Superior temporal gyrus (tissue), 1 donor: ENCODE measurements around the gene IER2.
"Not testable (repeated sequence)": the region's sequence is repeated elsewhere in the genome, so short reads cannot be mapped to it uniquely, and the experiment has no call there.

Source experiments
- DNase-seq: peaks from one replicate; pipeline ENCODE4 v3.0.0-alpha.2; 2016; ENCODE audit errors: extremely low spot score

Gene IER2

GRCh38 chr19:13138171-13138915 lies 11.9 kb upstream of the IER2 start:
- DNase-seq = no peak

GRCh38 chr19:13138916-13139198 lies 11.4 kb upstream of the IER2 start:
- DNase-seq = no peak

DNA sequence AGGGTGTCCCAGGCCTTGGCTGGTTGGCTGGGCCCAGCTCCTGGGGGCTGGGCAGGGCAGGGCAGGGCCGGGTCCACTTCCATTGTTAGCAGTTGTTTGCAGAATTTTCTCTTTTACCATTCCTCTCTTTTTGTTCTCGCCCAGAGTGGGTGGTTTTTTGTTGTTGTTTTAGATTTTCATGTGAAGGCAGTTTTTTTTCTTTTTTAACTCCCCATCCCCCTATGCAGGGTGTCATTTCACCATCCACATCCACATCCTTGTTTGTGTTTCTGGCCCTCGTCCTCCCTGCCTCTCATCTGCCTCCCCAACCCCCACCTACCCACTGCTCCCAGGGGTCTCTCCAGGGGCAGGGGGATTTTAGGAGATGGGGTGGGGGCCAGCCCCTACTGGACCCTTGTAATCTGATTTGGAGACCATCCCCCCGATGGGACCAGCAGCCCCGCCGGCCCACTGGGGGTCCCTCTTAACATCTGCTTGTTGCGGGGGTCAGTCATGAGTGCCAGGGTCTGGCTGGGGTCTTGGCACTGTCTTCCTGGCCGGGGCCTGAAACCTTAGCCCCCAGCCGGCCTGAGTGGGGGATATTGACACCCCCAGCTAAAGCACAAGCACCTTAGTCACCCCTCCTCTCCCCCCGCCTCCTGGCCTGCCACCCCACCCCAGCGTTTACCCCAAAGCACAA lies 10.4 kb upstream of the IER2 start:
- no peak for DNase-seq

GRCh38 chr19:13146763-13147563 lies 3.2 kb upstream of the IER2 start:
- no peak for DNase-seq

DNA sequence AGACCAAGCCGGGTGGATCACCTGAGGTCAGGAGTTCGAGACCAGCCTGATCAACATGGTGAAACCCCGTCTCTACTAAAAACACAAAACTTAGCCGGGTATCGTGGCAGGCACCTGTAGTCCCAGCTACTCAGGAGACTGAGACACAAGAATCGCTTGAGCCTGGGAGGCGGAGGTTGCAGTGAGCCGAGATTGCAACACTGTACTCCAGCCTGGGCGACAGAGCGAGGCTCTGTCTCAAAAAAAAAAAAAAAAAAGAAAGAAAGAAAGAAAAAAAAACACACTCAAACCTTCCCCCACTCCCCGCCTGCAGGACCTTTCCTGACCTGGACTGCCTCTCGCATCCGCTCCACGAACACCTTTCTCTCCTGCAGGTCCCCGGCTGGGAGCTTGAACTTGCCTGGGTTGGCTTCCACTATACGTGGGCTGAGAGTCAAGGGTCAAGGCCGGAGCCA lies 1.0 kb upstream of the IER2 start:
- DNase-seq = not testable (repeated sequence)

DNA sequence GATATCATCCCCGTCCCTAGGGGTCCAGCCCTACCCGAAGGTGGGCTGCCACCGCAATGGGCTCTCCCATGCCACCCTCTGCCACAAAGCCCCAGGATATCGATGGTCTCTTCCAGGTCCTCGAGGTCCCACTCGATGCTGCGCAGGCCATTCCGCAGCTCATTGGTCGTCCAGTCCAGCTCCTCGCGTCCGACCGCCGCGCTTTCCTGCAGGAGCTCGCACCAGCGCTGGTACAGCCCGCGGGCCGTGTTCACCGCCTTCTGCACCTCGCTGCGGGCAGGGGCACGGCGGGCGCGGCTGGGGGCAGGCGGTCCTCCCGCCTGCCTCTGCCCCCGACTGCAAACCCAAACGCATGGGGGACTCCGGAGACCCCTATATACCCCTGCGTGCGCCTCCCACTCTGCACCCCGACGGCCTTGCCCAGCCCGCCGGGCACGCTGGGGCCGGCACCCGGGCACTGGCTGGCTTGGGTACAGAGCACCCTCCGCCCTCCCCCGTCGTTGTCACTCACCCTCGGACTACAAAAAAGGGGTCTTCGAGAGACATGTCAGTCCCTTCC lies 504 bp upstream of the IER2 start:
- DNase-seq = no peak

DNA sequence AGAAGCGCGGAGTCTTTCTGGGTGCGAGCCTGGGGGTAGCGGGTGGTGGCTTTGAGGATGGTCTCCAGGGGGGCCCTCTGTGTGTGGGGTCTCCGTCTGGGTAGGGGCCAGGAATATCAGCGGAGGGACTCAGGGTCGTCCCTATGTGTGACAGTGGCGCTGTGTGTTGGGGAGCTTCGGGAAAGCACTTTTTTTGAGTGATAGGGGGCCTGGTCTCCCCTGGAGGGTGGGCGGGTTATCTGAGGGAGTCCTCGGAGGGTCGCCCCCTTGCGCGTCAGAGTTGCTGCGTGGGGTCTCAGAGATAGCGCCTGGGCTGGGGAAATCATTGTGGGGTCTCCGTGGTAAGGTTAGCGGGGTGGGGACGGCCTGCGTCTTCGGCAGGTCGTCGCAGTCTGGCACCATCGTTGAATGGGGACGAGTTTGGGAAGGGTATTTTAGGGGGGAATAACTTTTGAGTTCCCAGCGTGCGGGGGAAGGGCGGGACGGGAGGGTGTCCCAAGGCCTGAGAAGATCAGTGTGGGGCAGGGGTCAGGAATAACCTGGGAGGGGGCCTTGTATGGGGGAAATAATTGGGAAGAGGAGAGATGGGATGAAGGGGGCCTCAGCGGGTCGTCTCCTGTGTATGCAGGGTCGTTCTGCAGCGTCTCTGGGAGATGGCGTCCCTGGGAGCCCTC lies 857 bp downstream of the IER2 start:
- DNase-seq = no peak

GRCh38 chr19:13151605-13152355 lies 1.6 kb downstream of the IER2 start:
- peak; percentile 98 for DNase-seq

DNA sequence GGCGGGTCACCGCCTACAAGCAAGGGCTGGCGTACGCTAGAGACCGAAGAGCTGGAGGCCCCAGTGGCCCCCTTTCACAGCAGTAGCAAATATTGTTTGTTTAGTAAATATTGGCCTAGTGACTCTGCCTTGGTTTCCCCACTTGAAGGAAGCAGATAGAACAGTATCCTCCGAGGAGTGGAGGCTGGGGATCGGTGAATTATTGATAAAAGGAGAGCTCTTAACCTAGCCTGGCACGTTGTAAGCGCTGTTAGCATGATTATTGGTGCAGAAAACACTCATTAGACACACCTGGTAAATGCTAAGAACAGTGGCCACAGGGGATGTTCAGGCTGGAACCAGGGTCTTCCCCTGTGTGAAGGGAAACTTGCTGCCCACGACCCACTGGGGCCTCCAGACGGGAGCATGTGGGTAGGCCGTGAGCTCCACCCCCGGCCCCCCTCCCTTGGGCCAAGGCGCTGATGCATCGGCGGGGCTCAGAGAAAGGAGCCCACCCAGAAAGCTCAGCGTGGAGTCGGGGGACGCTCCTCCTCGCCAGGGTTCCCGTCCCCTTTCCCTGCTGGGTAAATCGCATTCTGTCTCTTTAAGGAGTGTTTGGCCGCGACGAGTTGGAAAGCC lies 2.3 kb downstream of the IER2 start:
- DNase-seq = peak; percentile 66

- peak; percentile 98 for DNase-seq
These were observed 2.9 kb downstream of the IER2 start for GRCh38 chr19:13152974-13153568.

DNA sequence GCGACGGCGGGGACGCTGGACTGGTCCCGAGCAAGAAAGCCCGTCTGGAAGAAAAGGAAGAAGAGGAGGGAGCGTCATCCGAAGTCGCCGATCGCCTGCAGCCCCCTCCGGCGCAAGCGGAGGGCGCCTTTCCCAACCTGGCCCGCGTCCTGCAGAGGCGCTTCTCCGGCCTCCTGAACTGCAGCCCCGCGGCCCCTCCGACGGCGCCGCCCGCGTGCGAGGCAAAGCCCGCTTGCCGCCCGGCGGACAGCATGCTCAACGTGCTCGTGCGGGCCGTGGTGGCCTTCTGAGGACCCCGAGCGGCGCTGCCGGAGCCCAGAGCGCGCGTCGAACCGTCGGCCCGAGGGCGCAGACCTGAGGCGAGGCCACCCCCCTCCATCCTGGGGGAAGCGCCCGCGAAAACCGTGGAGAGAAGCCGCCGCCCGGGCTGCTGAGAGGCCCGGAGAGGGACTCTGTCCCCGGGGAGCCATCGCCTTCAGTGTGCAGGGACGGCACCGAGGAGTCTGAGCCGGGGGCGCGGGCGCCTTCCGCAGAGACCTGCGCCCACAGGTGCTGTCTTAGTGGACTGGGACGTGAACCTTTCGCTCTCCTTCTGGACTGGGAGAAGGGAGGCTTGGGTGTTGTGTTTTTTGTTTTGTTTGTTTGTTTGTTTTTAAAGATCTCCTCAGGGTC lies 3.5 kb downstream of the IER2 start:
- no peak for DNase-seq

DNA sequence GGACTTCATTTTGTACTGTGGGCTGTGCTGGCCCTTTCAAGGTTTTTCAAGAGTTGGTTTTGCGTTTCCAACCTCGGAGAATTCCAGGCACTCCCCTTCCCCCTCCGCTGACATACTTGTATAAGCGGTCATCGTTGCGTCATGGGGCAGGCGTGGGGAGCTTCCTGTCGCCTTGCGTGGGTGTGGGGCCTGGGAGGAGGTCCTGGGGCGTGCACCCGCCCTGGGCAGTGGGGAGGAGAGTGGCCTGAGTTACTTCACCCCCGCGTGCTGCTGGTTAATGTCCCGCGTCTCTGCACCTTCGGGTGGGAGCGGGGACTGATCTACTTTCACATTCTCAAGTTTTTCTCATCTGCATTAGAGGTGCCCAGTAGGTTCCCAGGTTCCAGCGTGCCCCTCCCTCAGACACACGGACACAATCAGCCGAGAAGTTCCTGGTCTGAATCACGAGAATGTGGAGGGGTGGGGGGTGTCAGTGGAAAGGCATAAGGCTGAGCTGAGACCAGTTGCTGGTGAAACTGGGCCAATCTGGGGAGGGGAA lies 4.1 kb downstream of the IER2 start:
- no peak for DNase-seq

- DNase-seq = no peak
These were observed 4.8 kb downstream of the IER2 start for GRCh38 chr19:13154911-13155471.

GRCh38 chr19:13155472-13156359 lies 5.5 kb downstream of the IER2 start:
- DNase-seq = no peak

DNA sequence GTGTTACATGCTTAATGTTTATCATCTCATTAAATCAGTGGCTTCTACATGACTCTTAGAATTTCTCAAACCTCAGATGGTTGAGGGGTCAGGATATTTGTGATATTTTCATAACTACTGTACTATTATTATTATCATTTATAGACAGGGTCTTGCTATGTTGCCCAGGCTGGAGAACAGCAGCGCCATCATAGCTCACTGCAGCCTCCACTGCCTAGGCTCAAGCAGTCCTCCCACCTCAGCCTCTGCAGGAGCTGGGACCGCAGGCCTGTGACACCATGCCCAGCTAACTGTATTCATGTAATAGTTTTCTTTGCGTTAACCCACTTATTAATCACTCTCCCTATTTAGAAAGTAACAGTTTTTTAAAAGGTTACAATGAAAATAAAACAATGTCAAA lies 9.5 kb downstream of the IER2 start:
- no peak for DNase-seq

DNA sequence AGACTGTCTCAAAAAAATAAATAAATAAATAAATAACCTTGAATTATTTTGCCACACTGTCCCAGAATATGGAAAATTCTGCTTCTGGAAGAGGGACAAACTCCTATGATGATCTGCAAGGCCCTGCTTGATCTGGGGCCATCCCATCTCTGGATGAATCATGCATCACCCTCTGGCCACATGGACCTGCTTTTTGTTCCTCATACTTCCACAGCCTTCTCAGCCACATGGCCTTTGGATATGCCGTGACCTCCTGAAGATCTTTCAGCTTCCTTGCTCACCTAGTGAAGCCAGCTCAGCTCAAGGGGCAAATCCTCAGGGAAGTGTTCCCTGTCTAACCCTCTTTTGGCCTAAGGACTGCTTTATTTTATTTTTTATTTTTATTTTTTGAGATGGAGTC lies 10.3 kb downstream of the IER2 start:
- DNase-seq = no peak

DNA sequence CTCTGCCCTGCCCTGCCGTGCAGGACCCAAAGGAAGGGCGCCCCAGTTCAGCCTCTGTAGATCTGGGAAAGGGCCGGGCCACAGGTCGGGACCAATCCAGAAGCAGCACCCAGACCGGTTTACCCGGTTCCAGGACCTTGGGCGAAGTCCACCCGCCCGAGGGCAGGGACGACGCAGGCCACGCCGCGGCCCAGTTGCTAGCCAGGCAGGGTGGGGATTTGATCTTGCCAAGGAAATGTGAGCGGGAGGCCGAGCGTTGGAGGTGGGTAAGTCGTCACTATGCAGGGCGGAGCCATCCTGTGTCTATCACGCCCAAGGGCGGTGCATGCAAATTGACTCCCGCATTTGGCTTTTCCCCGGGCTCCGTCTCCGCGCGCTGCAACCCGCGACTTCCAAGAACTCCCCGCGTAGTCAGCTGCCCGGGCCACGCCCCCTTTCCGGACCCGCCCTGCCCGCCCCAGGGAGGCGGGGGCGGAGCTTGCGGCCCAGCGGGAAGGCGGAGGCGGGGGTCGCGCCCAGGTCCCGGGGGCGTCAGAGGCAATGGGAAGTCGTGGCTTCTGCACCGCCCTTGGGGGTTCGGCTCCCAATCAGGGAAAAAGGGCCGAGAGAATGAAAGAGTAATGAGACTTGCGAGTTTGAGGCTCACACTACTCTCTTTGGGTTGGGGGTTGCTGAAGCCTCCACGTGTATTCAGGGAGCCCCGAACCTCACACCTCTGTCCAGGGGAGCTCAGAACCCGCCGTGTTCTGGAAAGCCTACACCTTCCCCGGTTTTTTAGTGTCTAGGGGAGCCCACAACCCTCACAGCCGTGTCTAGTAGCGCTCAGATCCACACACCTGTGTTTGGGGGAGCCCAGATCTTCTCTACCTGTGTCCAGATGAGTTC lies 12.8 kb downstream of the IER2 start:
- DNase-seq = peak; percentile 87
